CD14-positive monocyte (primary cell): ENCODE results near the gene EEF1G. TPM values are rescaled to one million over a fixed set of nuclear protein-coding genes. Genes with fewer than 3 reads are reported as not detected.

Experiments
- DNase-seq, 3 donors: peaks; one replicate each; pipeline ENCODE4 v3.0.0-alpha.2; 2011 to 2022
- H2AFZ ChIP-seq: 2 replicates; pipeline ENCODE4 v1.6.0; 2012; ENCODE audit warnings: mild to moderate bottlenecking, low read depth, low read length, inconsistent platforms; ENCODE audit not compliant: insufficient read depth, poor library complexity, severe bottlenecking
- H3K27ac ChIP-seq, 2 donors: 1 replicate in 1 of 2; 2 replicates in 1 of 2; pipeline ENCODE4 v1.5.1; 2012 to 2013; ENCODE audit warnings: low read length in 2 of 2, control low read depth in 1 of 2, inconsistent platforms in 1 of 2, low read depth in 1 of 2, mild to moderate bottlenecking in 1 of 2
- H3K27me3 ChIP-seq, 2 donors: one replicate each; pipeline versions ENCODE4 v1.6.0 to v1.6.1; 2011 to 2013; ENCODE audit warnings: low read length in 2 of 2; ENCODE audit not compliant: control insufficient read depth in 2 of 2, insufficient read depth in 2 of 2
- H3K36me3 ChIP-seq, 2 donors: replicated peaks in 1 of 2; 1 replicate in 1 of 2; 2 replicates in 1 of 2; pipeline versions ENCODE4 v1.5.1 to v1.6.1; 2012 to 2013; ENCODE audit warnings: low read length in 2 of 2, control low read depth in 1 of 2, inconsistent platforms in 1 of 2, mild to moderate bottlenecking in 1 of 2; ENCODE audit not compliant: insufficient read depth in 2 of 2, control insufficient read depth in 1 of 2
- H3K4me1 ChIP-seq, 2 donors: 1 replicate in 1 of 2; 2 replicates in 1 of 2; pipeline versions ENCODE4 v1.5.1 to v1.6.1; 2012 to 2013; ENCODE audit warnings: low read length in 2 of 2, control low read depth in 1 of 2, inconsistent platforms in 1 of 2, mild to moderate bottlenecking in 1 of 2, moderate library complexity in 1 of 2; ENCODE audit not compliant: insufficient read depth in 2 of 2, control insufficient read depth in 1 of 2
- H3K4me2 ChIP-seq: replicated peaks from 2 replicates; pipeline ENCODE3; 2012; ENCODE audit warnings: low read length, moderate library complexity, mild to moderate bottlenecking; ENCODE audit not compliant: poor library complexity, severe bottlenecking; ENCODE audit errors: extremely low read depth
- H3K4me3 ChIP-seq, 3 experiments: fragments of 200-600 bp in 1 of 3; sonication (generic) in 1 of 3; replicated peaks in 1 of 3; 1 replicate in 2 of 3; 2 replicates in 1 of 3; pipeline ENCODE4 v1.5.1; 2011 to 2013; ENCODE audit warnings: low read length in 3 of 3, mild to moderate bottlenecking in 3 of 3, control low read depth in 2 of 3, low read depth in 2 of 3, inconsistent platforms in 1 of 3, moderate library complexity in 1 of 3
- H3K79me2 ChIP-seq: 2 replicates; pipeline ENCODE4 v1.6.0; 2012; ENCODE audit warnings: mild to moderate bottlenecking, control low read depth, inconsistent platforms, low read length, moderate library complexity; ENCODE audit not compliant: insufficient read depth
- H3K9ac ChIP-seq: 2 replicates; pipeline ENCODE4 v1.6.0; 2017; ENCODE audit warnings: low read length, mild to moderate bottlenecking; ENCODE audit not compliant: insufficient read depth, poor library complexity, severe bottlenecking
- H3K9me3 ChIP-seq, 2 donors: replicated peaks in 1 of 2; 1 replicate in 1 of 2; 2 replicates in 1 of 2; pipeline versions ENCODE4 v1.5.1 to v1.6.1; 2012 to 2013; ENCODE audit warnings: low read length in 2 of 2, control low read depth in 1 of 2; ENCODE audit not compliant: control insufficient read depth in 1 of 2, insufficient read depth in 1 of 2
- H4K20me1 ChIP-seq: 2 replicates; pipeline ENCODE4 v1.6.0; 2012; ENCODE audit warnings: mild to moderate bottlenecking, low read length, control low read depth, moderate library complexity; ENCODE audit not compliant: insufficient read depth
- H3K27ac Mint-ChIP-seq, 7 donors: one replicate each; pipeline ENCODE4 v1.8.0; 2020; ENCODE audit warnings: mild to moderate bottlenecking in 7 of 7, mixed read lengths in 7 of 7, moderate library complexity in 6 of 7, inconsistent platforms in 2 of 7
- H3K27me3 Mint-ChIP-seq, 3 donors: one replicate each; pipeline ENCODE4 v1.8.0; 2021 to 2022; ENCODE audit warnings: low read depth in 3 of 3, mild to moderate bottlenecking in 3 of 3, mixed read lengths in 3 of 3, moderate library complexity in 3 of 3, inconsistent platforms in 1 of 3
- H3K36me3 Mint-ChIP-seq, 2 donors: one replicate each; pipeline ENCODE4 v1.8.0; 2020; ENCODE audit warnings: mixed read lengths in 2 of 2, inconsistent platforms in 1 of 2, mild to moderate bottlenecking in 1 of 2
- H3K4me1 Mint-ChIP-seq: one replicate; pipeline ENCODE4 v1.8.0; 2020; ENCODE audit warnings: mild to moderate bottlenecking, mixed read lengths
- H3K4me3 Mint-ChIP-seq, 2 donors: one replicate each; pipeline ENCODE4 v1.8.0; 2020; ENCODE audit warnings: mild to moderate bottlenecking in 2 of 2, mixed read lengths in 2 of 2, moderate library complexity in 1 of 2
- H3K9me3 Mint-ChIP-seq, 7 donors: one replicate each; pipeline ENCODE4 v1.8.0; 2020 to 2022; ENCODE audit warnings: mixed read lengths in 7 of 7, mild to moderate bottlenecking in 6 of 7, moderate library complexity in 6 of 7, inconsistent platforms in 2 of 7
- CTCF ChIP-seq: fragments of 200-600 bp; IDR thresholded peaks from one replicate; pipeline ENCODE4 v1.8.0; 2022; ENCODE audit warnings: antibody characterized with exemption, mild to moderate bottlenecking
- WGBS: methylation state at CpG from one replicate; pipeline ENCODE4 v1.1.5; 2013; ENCODE audit warnings: missing lambda C conversion rate; ENCODE audit not compliant: insufficient coverage; 5-methylcytosine and 5-hydroxymethylcytosine counted together
- intact Hi-C, 2 donors: fragments of 100-400 bp; cut with micrococcal nuclease; formaldehyde crosslinking; loops; one replicate each; pipeline versions ENCODE4 v1.15.0 to v1.15.1; 2023
- polyA plus RNA-seq, 3 donors: library from polyadenylated mRNA; depleted of rRNA in 1 of 3; unstranded in 2 of 3; stranded (reverse) in 1 of 3; fragments of 300-500 nt in 2 of 3; fragments of >200 nt in 1 of 3; fragmentation: Illumina TruSeq in 2 of 3; gene quantifications; 1 replicate in 2 of 3; 2 replicates in 1 of 3; pipeline ENCODE4 v1.2.3, GENCODE V29; 2012 to 2021

EEF1G gene
- polyA plus RNA-seq, 3 donors: 490 to 603 (median 491) TPM

- peak overlapping the region in 2 of 7 donors; percentile 66 to 69 for H3K27ac Mint-ChIP-seq
- no peak overlapping the region for H3K4me3 ChIP-seq
- H2AFZ ChIP-seq: no peak overlapping the region
- H3K36me3 ChIP-seq: peaks cover 41 to 61% of the 10 kb centered on the region in 2 donors
- no peak overlapping the region for H3K4me3 Mint-ChIP-seq
- 95% methylated on average over 9 of the region's 12 CpGs for WGBS
- peaks cover 22 to 27% of the 10 kb centered on the region in 2 donors for H3K4me1 ChIP-seq
- intact Hi-C loops: no loop called here
- DNase-seq: no peak
- peaks cover 0 to 2% (median 0%) of the 10 kb centered on the region in 7 donors for H3K9me3 Mint-ChIP-seq
- H3K27me3 Mint-ChIP-seq: no peaks in the 10 kb centered on the region
- no peaks in the 10 kb centered on the region for H3K27me3 ChIP-seq
- peaks cover 36% of the 10 kb centered on the region for H3K79me2 ChIP-seq
- peaks cover 29% of the 10 kb centered on the region for H3K4me1 Mint-ChIP-seq
- H4K20me1 ChIP-seq: peaks cover 9% of the 10 kb centered on the region
- H3K27ac ChIP-seq: no peak overlapping the region
- TF ChIP-seq CTCF: no peak
- H3K36me3 Mint-ChIP-seq: peaks cover 39 to 61% of the 10 kb centered on the region in 2 donors
- H3K4me2 ChIP-seq: no peak overlapping the region
- H3K9ac ChIP-seq: no peak overlapping the region
- H3K9me3 ChIP-seq: no peaks in the 10 kb centered on the region
Observed at GRCh38 chr11:62577046-62577714, 3.5 kb upstream of the EEF1G start.

- no peak for TF ChIP-seq CTCF
- H3K27ac Mint-ChIP-seq: peak overlapping the region in 2 of 7 donors; percentile 13 to 21
- H3K4me1 ChIP-seq: peaks cover 22 to 29% of the 10 kb centered on the region in 2 donors
- peaks cover 44 to 61% of the 10 kb centered on the region in 2 donors for H3K36me3 ChIP-seq
- no peak overlapping the region for H3K27ac ChIP-seq
- no peak for DNase-seq
- intact Hi-C loops: loop anchor here (2.0 kb wide), 1 partner anchor 15 kb away; the partner anchor contains the start of gene TUT1 (in 2 of the 2)
- H3K4me3 Mint-ChIP-seq: no peak overlapping the region
- H3K4me1 Mint-ChIP-seq: peaks cover 41% of the 10 kb centered on the region
- WGBS: 97% methylated on average over 12 of the region's 14 CpGs
- H3K27me3 ChIP-seq: no peaks in the 10 kb centered on the region
- peaks cover 0 to 2% (median 0%) of the 10 kb centered on the region in 7 donors for H3K9me3 Mint-ChIP-seq
- peaks cover 42 to 61% of the 10 kb centered on the region in 2 donors for H3K36me3 Mint-ChIP-seq
- H3K79me2 ChIP-seq: peaks cover 49% of the 10 kb centered on the region
- H3K4me2 ChIP-seq: no peak overlapping the region
- H3K9me3 ChIP-seq: no peaks in the 10 kb centered on the region
- H3K9ac ChIP-seq: no peak overlapping the region
- H4K20me1 ChIP-seq: peaks cover 22% of the 10 kb centered on the region
- H3K4me3 ChIP-seq: no peak overlapping the region
- H2AFZ ChIP-seq: no peak overlapping the region
- H3K27me3 Mint-ChIP-seq: peaks cover 0 to 2% (median 0%) of the 10 kb centered on the region in 3 donors
Observed at GRCh38 chr11:62575837-62576236, 2.1 kb upstream of the EEF1G start.
